OCI-M1 (cell line): ENCODE data around the gene MT1E.
"Not testable (repeated sequence)": the region's sequence is repeated elsewhere in the genome, so short reads cannot be mapped to it uniquely, and the experiment has no call there.

Source experiments
- DNase-seq: peaks from one replicate; lab custom pipeline; 2025; lab: John Stamatoyannopoulos, UW

MT1E gene

GRCh38 chr16:56672761-56673536 is 47.4 kb downstream of the MT1E start:
- no peak for DNase-seq

GRCh38 chr16:56673921-56674320 is 48.3 kb downstream of the MT1E start:
- peak; percentile 56 for DNase-seq

GRCh38 chr16:56674570-56674969 is 49.0 kb downstream of the MT1E start:
- DNase-seq: not testable (repeated sequence)

- peak; percentile 13 for DNase-seq
These were observed 50.2 kb downstream of the MT1E start for GRCh38 chr16:56675685-56676210.
